ENCODE data around the gene AKAP17A. TPM values are rescaled to one million over a fixed set of nuclear protein-coding genes. Genes with fewer than 3 reads are reported as not detected.

AKAP17A gene
- total and polyA plus RNA-seq, 10 donors, result 36.6 to 88.9 (median 70.0) TPM

- Histone ChIP-seq H3K4me1 (peaks cover 0 to 26% (median 7%) of the 10 kb centered on the region in 6 donors), H3K9me3 (peaks cover 0 to 10% (median 0%) of the 10 kb centered on the region in 8 donors), H3K4me3 (no peak overlapping the region), H3K27ac (no peak overlapping the region), H3K36me3 (peaks cover 2 to 95% (median 77%) of the 10 kb centered on the region in 6 donors), H3K27me3 (replicated peaks in 1 of 7) (no peaks in the 10 kb centered on the region)
- TF ChIP-seq CTCF (IDR thresholded peaks at IDR 0.05 in 8 of 11, conservative IDR thresholded peaks at IDR 0.05 in 3 of 11) (no peak), POLR2AphosphoS5 (IDR thresholded peaks at IDR 0.05) (peak in 1 of 3 donors; percentile 8), POLR2A (IDR thresholded peaks at IDR 0.05) (no peak)
- peak; percentile 74 for DNase-seq
- intact Hi-C loops (cut with DNase I; ENCODE audit: low total_unique reads), result no loop called here
- WGBS, 5 donors, result 96 to 99% (median 97%) methylated on average over 35 to 58 of the region's 58 CpGs
Measured at GRCh38 chrX:1601051-1601767, 9.8 kb downstream of the AKAP17A start.

GRCh38 chrX:1601768-1602085, 10.3 kb downstream of the AKAP17A start:
- H3K27ac ChIP-seq, result no peak overlapping the region
- H3K4me1 ChIP-seq, result peaks cover 0 to 26% (median 7%) of the 10 kb centered on the region in 6 donors
- peaks cover 2 to 97% (median 74%) of the 10 kb centered on the region in 6 donors for H3K36me3 ChIP-seq
- intact Hi-C loops (cut with DNase I; ENCODE audit: low total_unique reads), result no loop called here
- peak; percentile 55 for DNase-seq
- H3K9me3 ChIP-seq, result peaks cover 0 to 10% (median 0%) of the 10 kb centered on the region in 8 donors
- 90 to 95% (median 91%) methylated on average over 15 of the region's 15 CpGs for WGBS, 5 donors
- no peak overlapping the region for H3K4me3 ChIP-seq
- H3K27me3 ChIP-seq (replicated peaks in 1 of 7), result no peaks in the 10 kb centered on the region
- TF ChIP-seq POLR2A (IDR thresholded peaks at IDR 0.05) (no peak), POLR2AphosphoS5 (IDR thresholded peaks at IDR 0.05) (no peak), CTCF (IDR thresholded peaks at IDR 0.05 in 8 of 11, conservative IDR thresholded peaks at IDR 0.05 in 3 of 11) (no peak)

GRCh38 chrX:1602299-1602698, 10.9 kb downstream of the AKAP17A start:
- 94 to 98% (median 96%) methylated on average over 12 of the region's 12 CpGs for WGBS, 5 donors
- Histone ChIP-seq H3K27me3 (replicated peaks in 1 of 7) (no peaks in the 10 kb centered on the region), H3K9me3 (peaks cover 0 to 10% (median 0%) of the 10 kb centered on the region in 8 donors), H3K36me3 (peaks cover 2 to 92% (median 68%) of the 10 kb centered on the region in 6 donors), H3K4me3 (no peak overlapping the region), H3K4me1 (peaks cover 0 to 21% (median 7%) of the 10 kb centered on the region in 6 donors), H3K27ac (no peak overlapping the region)
- TF ChIP-seq POLR2AphosphoS5 (IDR thresholded peaks at IDR 0.05), result no peak
- no peak for TF ChIP-seq POLR2A (IDR thresholded peaks at IDR 0.05)
- TF ChIP-seq CTCF (IDR thresholded peaks at IDR 0.05 in 8 of 11, conservative IDR thresholded peaks at IDR 0.05 in 3 of 11), result no peak
- intact Hi-C loops (cut with DNase I; ENCODE audit: low total_unique reads), result no loop called here
- no peak for DNase-seq

GRCh38 chrX:1606496-1606895, 15.1 kb downstream of the AKAP17A start:
- intact Hi-C loops (cut with DNase I; ENCODE audit: low total_unique reads), result no loop called here
- TF ChIP-seq POLR2A (IDR thresholded peaks at IDR 0.05) (no peak), CTCF (IDR thresholded peaks at IDR 0.05 in 8 of 11, conservative IDR thresholded peaks at IDR 0.05 in 3 of 11) (no peak), POLR2AphosphoS5 (IDR thresholded peaks at IDR 0.05) (no peak)

More at GRCh38 chrX:1606496-1606895, 15.1 kb downstream of the AKAP17A start:
- Histone ChIP-seq H3K4me1 (no peaks in the 10 kb centered on the region), H3K36me3 (peaks cover 2 to 50% (median 26%) of the 10 kb centered on the region in 6 donors), H3K27me3 (replicated peaks in 1 of 7) (no peaks in the 10 kb centered on the region), H3K27ac (no peak overlapping the region), H3K4me3 (no peak overlapping the region), H3K9me3 (peaks cover 0 to 10% (median 0%) of the 10 kb centered on the region in 8 donors)
- no peak for DNase-seq
- 92 to 98% (median 93%) methylated on average over 11 of the region's 11 CpGs for WGBS, 5 donors
